Inflammatory macrophage treated with lipopolysaccharide for 4 hours (primary cell): ENCODE data around the gene GABRB2.
"Not testable (repeated sequence)": the region's sequence is repeated elsewhere in the genome, so short reads cannot be mapped to it uniquely, and the experiment has no call there.

Experiments used
- DNase-seq: peaks from one replicate; pipeline ENCODE4 v3.0.0-alpha.2; 2020

GABRB2 gene

DNA sequence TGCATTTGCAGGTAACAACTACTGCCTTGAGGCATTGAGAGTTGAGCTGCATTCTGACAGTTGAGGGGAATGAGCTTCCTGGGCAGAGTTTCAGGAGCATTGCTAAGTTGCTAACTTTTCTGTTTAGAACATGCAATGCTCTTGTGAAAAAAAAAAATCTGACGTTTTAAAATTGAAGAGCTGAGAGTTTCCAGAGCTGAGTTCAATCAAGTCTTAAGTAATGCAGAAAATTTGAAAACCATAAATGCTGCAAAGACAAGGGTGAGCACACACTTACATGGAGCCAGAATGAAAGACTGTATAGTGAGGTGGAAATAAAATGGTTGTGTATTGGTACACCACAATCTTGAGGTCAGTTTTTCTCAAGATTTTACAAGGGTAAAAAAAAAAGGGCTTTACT, 166.0 kb downstream of the GABRB2 start:
- DNase-seq: no peak

DNA sequence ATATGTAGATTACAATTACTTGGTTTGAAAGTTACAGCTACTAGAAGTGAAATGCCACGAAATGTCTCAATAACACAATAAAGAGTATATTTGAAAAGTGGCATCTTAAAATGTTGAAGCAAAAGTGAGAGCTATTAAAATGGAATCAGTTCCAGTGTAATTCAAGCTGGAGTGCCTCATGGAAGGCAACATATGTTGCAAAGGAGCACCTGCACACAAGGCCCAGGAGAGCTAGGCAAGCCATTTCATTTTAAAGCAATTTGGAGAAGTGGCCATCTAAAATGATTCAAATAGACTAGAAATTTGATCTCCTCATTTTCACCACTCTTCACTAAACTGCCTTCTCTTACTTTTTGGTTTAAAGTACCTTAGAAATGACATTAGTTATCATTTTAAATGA, 167.8 kb downstream of the GABRB2 start:
- no peak for DNase-seq

DNA sequence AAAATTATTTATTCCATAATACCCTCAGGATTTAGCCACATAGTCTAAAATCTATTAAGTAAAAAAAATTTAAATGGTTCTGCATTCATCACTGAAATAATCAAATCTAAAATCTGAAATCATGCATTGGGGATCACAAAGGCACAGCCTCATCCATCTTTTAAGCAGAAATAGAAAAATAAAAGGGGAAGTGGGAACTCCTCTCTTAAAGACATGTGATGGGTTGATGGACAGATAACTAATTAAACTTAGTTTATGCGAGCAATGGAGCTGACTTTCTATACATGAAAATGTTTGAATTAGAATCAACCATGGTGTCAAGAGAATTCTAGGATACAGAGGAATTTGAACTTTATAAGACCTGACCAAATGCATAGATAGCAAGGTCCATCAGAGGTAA, 170.5 kb downstream of the GABRB2 start:
- DNase-seq: no peak

DNA sequence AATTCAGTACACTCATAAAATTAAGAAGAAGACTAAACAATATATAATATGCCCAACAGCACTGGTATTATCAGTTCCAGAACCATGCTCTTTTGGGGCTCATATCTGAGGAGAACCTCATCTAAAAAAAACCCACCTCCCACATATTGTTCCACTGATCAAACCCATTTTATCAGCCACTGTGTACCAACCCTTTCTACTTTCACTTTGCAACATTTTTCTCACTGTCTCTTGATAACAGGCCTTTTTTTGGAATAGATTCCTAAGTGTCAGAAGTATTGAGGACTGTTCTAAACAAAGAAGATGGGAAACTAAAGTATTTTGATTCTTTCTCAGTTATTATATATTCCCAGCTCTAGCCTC, 173.2 kb downstream of the GABRB2 start:
- DNase-seq: no peak

DNA sequence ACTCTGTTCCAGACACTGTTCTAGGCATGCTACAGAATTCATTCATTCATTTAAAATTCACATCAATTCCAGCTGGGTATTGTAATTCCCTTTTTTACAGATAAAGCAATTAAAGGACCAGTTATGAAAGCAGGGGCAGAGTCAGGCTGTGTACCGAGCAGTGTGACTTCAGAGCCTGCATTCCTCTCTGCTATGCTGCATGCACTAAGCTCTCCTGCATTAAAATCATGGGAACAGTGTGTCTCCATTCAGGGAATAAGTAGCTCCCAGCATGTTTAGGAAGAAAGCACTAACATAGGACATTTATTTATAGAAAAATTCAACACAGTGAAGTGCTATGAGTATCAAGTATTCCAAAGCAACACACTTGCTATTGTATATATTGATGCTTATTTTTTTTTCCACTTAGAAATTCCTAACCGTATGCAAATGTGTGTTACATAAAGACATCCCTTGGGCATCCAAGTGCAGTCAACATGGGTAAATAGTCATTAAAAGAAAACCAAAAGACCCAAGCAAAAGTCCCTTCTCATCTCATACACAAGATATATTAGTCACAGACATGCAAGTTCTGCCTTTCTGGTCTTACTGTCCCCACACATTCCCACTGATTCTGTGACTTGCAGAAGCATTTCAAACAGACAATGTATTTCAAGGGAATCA, 173.7 kb downstream of the GABRB2 start:
- DNase-seq: no peak

DNA sequence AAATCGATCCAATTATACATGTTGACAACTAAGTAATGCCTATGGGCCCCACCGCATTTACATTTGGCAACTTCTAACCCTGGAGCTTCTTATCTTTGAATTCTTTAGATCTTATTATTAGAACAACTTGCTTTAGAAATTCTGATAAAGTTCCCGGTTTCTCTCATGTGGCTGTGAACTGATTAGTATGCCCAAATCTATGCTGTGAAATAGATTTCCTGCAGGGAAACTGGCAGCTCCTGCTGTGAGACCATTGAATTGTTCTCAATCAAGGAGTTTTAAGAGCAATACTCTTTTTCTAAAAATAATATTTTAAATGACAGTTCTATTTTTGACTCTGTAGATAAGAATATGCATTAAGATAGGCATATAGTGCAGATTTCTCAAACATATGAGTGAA, 177.5 kb downstream of the GABRB2 start:
- DNase-seq: no peak

DNA sequence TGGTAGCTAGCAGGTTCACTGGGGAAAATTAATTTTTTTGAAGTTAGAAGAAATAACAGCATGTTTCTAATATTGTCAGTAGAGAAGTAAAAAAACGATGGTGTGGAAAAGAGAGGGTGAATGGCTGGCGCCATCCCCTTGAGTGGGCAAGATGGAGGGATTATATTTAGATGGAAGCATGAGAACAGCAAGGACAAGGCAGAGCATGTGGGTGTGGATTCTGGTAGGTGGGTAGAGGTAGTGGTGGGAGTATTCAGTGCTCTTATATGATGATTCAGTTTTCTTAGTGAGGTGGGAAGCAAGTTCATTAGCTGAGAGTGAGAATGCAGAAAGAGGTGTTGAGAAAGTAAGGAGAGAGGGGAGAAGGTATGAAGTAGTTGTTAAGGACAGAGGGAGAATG, 188.1 kb downstream of the GABRB2 start:
- DNase-seq: no peak

DNA sequence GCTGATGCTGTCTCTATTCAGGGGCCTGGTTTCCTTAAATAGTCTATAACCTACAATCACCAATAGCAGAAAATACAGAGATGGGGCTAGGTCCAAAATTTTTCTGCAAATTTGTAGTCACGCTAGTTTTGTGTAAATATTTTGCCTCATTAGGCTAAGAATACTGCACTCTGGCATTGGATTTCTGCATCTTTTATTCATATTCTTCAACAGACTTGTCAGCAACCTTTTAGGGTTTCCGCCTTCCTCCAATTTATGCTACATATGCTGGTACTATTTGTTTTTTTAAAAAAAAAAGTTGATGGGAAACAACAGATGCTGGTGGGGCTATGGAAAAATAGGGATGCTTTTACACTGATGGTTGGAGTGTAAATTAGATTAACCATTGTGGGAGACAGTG, 202.3 kb downstream of the GABRB2 start:
- DNase-seq: no peak

DNA sequence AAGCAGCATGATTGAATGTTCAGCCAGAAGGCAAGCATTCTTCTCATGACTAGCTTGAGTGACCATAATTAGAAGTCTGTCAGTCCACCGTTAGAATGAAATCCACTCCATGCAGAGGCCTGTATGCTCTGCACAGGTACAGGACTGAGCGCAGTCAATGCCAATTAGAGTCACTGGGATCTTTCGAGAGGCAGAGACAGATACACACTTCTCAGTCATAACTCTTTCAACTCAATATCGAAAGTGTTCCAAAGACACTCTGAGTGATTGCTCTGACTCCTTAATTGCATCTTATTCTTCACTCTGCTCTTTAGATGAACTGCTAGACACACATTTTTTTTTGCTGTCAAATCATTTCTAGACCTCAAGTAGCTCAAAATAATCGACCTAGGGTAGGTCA, 203.6 kb downstream of the GABRB2 start:
- no peak for DNase-seq

DNA sequence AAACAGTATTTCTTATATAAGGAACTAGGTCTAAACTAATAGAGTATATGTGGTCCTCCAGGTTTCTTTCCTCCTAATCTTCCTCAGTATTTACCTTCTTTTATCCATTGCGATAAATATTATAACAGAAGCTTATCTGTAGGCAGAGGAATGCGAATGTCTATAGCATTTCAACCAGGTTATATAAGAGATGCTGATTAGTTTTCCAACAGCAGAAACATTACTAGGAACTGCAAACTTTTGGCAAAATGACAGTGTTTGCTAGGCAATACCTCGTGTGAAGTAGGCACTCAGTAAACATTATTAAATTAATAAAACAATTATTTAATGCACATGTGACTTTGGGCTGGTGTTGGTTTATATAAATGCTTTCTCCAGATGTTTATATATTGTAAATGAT, 206.5 kb downstream of the GABRB2 start:
- DNase-seq: no peak

DNA sequence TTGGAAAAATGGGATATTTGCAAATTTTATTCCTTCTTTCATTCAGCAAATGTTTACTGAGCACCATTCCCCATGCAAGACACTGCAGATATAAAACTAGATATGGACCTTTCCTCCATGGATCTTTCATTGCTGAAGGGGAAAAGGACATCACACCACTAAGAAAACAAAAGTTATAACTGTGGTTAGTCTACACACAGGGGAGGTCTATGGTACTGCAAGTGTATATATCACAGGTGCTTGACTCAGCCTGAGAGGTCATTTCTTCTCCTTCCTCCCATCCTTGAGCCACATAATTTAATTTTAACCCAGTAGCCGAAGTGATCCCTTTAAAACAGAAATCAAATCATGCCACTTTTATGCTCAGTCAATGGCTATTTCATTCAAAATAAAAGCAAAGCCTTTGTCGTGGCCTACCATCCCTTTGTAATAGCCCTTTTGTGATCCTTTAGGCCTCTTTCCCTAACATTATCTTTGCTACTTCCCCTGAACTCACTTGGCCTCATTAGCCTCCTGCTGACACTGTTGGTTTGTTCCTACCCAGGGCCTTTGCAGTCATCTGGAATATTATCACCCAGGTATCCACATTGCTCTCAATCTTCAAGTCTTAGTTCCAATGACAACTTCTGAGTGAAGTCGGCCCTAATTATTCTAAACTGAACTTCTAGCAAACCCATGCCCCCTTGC, 213.2 kb downstream of the GABRB2 start:
- DNase-seq: no peak

DNA sequence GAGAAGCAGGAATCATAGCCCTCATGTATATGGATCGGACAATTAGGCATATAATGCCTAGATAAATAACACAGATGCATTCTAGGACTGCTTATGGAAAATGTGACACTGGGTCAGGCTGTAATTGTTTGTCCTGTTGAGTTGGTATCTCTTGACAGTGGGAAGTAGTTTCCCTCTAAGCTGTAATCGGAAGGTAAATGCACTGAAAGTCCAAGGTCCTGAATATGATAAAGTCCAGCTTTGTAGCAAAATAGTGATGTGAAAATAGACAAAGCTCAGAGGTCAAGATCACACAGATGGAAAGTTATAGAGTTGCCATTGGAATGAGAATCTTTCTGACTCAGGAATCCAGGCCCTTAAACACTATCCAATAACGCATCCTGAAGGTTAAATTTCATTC, 214.2 kb downstream of the GABRB2 start:
- DNase-seq: no peak

DNA sequence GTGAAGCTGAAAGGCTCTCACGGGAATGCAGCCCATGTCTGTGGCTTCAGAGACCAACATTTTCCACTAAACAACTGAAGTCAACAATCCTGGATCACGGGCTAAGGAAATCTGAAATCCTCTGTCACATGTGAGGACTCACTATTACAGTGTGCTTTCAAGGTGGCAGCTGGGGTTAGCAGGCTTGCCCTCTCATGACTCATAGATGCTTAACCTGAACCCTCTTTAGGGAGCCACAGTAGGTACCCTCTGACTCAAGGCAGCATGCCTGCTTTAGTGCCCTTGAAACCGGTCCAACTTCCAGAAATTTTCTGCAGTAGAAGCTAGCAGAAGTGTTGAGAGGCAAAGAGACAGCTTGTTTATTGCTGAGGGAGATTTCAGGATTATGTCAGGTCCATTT, 232.5 kb downstream of the GABRB2 start:
- no peak for DNase-seq

DNA sequence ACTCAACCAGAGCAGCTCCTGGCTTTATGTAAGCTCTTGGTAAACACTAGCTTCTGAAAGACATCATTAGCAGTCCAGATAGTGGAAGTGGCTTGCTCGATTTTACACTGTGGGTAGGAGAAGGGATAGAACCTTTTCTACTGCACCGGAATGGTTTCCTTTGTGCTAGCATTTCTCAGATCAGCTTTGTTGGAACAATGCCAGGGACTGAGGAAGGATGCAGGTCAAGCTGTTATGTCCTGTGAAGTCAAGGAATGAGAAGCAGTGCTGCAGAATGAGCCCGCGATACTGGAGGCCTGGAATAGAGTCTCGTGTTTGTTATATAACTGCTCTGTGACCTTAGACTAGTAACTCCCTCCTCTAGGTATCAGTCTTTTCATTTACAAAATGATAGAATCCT, 233.6 kb downstream of the GABRB2 start:
- no peak for DNase-seq

DNA sequence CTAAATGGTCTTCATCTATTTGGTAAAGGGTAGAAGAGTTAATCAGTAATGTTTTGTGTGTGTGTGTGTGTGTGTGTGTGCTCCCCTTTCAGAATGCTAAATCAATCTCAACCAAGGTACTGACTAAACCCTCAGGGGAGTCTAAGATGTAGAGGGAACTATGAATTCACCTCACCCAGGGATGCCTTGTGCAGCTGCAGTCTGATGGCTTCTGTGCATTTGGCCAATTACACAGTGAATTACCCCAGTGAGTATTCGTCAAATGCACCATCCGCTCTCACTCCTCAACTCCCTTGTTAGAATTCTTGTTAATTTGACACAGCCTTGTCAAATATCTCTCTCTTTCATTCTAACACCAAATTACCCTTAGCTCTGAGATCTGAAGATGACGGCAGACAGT, 234.6 kb downstream of the GABRB2 start:
- DNase-seq: no peak

DNA sequence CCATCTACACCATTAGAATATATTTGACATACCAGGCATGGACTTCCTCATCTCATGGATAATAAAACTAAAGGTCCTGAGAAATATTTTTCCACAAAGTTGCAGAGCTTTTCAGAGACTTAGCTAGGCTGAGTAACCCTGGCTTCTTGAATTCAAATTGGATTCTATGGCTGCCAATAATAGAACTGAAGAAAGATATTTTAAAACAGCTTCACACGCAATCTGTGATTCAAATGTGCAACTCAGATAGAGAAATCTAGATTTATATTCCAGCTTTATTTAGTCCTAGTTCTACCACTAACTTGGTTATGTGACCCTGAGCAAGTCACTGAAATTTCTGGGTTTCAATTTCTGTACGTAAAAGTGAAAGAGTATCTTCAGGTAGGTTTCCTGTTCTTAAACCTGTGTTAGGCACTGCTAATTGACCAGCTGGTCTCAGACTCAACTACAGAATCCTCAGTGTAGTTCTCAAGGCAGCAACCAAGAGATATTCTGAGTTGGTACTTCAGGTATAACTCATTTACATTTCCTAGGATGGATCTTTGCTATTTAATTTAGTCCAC, 235.3 kb downstream of the GABRB2 start:
- no peak for DNase-seq

DNA sequence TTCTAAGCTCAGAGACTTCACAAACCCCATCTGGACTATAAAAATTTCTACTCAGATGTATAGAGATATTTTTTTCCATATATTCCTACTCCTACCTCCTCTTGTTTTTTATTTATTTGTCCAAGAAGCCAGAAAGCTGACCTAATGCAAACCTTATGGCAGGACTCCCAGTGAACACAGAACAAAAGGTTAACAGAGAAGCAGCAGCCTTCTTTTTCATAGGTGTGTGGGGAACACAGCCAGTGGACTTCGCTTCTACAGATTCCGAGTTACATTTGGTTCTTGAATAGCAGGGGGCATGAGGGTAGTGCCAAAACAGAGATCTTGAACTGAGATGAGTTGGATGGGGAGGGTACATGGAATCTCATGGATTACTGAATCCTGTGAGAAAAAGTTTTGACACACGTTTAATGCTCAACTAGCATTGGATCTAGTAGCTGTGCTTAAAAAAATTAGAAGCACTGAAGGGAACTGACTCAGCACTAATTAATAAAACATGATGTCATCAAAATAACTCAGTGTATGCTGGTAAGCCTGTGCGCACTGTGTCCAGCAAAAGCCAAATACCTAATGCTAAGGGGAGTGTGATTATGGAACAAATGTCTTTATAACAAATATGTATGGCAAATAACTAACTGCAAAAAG, 240.1 kb downstream of the GABRB2 start:
- DNase-seq: no peak

DNA sequence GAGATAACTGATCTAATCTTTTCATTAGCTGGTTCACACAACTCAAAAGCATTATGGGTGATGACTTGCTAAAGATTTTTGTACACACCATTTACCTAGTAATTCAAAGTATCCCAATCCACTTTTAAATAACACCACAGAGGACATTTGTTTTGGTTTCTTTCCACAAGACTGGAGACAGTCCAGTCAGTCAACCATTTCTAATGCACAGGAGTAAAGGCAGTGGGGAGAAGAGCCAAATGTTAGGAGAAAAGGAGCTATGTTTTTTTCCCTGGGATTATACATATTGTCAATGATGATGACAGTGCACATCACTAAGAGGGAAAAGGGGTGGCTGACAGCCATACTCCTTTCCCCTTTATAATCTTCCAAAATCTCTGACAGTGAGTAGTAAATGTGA, 240.9 kb downstream of the GABRB2 start:
- no peak for DNase-seq

DNA sequence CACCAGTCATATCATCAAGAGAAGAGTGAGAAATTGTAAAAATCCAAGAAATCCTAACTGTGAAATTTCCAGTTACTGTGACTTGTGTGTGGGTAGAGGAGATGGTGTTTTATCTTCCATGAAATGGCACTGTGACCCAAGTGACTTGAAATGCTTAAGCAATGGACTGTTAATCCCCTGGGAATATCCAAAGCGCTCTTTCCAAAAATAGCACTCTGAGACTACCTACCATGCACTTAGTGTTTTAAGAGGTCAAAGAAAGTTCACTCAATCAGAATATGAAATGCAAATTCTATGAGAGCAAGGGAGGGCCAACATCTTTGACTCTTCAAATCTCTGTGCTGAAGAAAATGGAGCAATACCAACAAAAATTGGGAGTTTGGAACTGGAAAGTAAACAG, 244.0 kb downstream of the GABRB2 start:
- no peak for DNase-seq

DNA sequence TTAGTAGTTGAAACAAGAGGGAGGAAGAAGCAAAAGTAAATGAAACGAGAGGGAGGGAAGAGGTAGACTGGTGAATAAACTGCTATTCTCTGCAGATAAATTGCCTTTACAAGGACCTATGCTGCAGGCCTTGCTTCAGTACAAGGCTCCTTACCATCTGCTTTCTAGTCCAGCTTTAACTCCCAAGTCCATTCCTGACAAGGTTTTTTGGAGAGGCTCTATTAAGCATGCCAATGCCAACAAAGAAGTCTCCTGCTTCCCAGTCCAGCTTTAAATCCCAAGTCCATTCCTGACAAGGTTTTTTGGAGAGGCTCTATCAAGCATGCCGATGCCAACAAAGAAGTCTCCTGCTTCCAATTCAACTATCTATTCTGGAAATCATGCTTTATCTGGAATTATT, 244.9 kb downstream of the GABRB2 start:
- no peak for DNase-seq

DNA sequence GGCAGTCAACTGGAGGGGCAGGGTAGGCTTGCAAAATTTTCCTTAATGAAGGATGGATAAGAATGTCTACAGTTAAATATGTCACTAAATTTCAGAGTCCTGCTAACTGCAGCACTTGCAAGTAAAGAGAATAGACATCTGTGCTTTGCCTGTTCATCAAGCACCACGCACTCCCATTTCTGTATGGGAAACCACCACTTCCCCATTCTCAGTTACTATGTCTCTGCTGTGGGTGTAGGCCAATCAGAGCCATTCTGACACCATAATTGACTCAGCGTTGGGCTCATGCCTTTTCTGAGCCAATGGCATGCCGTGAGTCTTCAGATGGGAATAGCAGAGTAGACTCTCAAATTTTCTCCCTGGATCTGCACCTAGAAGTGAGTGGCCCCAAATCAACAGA, 247.5 kb downstream of the GABRB2 start:
- DNase-seq: peak; percentile 7

DNA sequence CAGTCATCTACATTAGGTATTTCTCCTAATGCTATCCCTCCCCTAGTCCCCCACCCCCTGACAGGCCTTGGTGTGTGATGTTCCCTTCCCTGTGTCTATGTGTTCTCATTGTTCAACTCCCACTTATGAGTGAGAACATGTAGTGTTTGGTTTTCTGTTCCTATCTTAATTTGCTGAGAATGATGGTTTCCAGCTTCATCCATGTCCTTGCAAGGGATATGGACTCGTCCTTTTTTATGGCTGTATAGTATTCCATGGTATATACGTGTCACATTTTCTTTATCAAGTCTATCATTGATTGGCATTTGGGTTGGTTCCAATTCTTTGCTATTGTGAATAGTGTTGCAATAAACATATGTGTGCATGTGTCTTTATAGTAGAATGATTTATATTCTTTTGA, 249.1 kb downstream of the GABRB2 start:
- DNase-seq: not testable (repeated sequence)

DNA sequence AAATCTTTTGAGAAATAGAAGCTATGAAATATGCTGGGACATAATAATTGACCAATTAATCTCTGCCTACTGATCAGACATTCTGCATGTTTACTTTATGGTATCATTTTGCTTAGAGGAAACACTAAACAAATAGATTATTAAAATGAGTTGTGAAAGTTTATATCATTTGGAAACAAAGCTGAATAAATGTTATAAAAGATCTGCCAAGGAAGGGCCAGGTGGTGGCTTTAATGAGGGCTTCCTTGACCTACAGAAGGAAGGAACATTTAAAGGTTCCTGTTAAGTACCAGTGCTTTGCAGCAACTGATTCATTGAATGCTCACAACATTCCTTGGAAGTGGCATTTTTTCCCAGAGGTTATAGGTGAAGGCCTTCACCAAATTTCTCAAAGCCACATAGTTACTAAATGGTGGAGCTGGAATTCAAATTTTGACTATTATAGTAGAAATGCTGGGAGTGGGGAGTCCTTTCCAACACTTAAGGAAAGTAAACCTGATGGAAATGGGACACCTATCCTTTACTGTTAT, 250.7 kb downstream of the GABRB2 start:
- no peak for DNase-seq

DNA sequence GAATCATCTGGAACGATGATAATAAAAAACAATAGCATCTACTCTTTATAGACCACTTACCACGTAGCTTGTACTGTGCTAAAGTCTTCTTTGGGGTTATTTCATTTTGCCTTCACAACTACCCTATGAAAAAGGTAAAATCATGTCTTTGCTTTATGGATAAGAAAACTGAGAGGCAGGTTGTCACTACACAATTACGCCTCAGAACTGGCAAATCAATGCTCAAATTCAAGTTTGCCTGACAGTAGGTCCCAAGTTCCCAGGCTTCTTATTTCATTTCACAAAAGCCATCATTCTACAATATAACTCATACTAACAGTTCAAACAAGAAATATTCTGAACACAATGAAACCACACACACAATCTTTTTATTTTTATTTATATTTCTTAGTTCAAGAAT, 258.5 kb downstream of the GABRB2 start:
- no peak for DNase-seq
